HL-60/S4 (cell line): ENCODE measurements around the gene BSPH1.

ENCODE experiments used
- in situ Hi-C: fragments of 300-500 bp; cut with MboI; formaldehyde crosslinking; loops from 2 replicates; pipeline ENCODE4 v1.14.3; 2022; ENCODE audit warnings: low sequenced_read_pairs

The BSPH1 gene, protein sequence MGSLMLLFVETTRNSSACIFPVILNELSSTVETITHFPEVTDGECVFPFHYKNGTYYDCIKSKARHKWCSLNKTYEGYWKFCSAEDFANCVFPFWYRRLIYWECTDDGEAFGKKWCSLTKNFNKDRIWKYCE

DNA sequence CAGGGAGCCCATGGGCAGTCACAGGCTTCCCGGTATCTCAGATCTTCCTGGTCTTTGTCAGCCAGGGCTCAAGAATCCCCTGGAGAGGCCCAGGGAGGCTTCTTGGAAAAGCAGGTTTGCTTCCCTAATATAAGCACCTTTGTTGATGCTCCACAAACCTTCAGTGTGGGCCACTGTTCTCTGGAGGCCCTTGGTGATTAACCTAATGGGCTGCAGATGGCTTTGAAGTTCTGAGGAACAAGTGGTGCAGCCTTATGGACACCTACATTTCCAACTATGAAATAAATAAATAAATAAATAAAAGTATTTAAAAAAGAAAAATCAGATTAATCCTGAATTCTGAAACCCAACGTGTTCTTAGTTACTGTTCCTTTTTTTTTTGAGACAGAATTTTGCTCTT, at the start of gene BSPH1:
BSPH1 (minus strand) TSS at position 101 of the 400 bp plus-strand sequence; CDS start at position 12, 89 bp downstream.
- in situ Hi-C loops = loop anchor here (25.0 kb wide), 1 partner anchor 595 kb away; no protein-coding TSS in a partner anchor

DNA sequence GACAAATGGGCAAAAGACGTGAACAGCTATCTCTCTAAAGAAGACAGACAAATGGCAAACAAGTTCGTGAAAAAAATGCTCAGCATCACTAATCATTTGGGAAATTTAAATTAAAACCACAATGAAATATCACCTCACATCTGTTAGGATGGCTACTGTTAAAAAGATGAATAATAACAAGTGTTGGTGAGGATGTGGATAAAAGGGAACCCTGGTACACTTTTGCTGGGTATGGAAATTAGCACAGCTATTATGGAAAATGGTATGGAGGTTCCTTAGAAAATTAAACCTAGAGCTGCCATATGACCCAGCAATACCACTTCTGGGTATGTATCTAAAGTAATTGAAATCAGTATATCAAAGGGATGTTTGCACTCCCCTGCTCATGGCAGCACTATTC, 44.8 kb upstream of the BSPH1 start:
- in situ Hi-C loops = no loop called here

DNA sequence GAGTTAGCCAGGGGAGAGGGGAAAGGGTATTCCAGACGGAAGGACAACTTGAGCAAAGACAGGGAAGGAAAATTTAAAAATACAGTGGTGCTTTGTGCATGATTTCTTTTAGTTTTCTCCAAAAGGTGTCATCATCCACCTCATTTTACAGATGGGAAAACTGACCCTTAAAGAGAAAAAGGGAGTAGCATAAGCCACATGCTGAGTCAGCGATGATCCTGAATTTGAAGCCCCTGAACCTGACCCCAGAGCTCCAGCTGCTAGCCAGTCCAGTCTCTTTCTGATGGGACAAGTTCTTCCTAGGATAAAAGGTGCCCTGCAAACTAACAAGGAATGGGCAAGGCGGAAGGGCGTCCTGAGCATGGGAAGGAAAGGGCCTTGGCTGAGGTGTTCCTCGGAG, 41.6 kb upstream of the BSPH1 start:
- in situ Hi-C loops = no loop called here

DNA sequence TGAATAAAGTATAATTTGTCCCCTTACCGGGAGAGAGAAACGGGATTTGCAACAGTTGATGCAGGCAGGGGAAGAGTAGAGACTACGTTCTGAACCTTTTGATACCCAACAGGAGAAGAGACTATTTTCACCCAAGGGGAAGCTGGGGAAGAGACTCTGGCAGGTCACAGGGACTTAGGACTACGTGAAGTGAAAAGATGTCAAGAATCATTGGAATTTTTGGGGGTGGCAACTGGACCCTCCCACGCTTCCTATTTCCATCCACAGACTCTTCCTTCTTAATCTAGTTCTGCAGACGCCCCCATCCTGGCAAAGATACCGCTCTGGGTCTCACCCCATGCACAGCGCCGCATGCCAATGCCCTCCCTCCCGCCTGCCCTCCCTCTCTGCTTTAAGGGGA, 38.1 kb upstream of the BSPH1 start:
- in situ Hi-C loops = no loop called here

DNA sequence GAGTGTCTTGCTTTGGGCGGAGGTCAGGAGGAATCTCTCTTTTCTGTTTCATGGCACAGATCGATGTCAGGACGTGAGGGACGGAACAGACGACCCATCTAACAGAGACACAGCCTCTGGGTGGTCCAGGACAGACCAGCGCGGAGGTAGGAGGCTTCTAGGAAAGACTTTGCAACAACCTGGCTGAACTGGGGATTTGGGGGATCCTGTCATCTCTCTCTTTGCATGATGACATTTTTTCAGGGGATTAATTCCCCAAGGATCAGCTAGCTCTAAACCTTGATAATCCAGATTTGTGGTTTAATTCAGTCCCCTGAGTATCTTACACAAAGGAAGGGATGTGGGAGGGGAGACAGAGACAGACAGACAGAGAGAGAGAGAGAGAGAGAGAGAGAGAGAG, 37.5 kb upstream of the BSPH1 start:
- in situ Hi-C loops = no loop called here

DNA sequence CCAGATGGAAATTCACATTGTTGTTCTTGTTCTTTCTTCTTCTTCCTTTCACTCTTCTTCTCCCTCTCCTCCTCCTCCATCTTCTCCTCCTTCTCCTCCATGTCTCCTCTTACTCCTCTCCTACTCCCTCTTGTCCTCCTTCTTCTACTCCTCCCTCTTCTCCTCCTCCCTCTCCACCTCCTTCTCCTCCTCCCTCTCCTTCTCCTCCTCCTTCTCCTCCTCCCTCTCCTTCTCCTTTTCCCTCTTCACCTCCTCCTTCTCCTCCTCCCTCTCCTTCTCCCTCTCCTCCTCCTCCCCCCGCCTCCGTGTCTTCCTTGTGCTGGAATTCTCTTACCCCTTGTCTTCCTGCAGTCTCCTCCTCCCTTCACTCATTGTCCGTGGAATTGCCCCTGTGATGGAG, 33.5 kb upstream of the BSPH1 start:
- in situ Hi-C loops = no loop called here

DNA sequence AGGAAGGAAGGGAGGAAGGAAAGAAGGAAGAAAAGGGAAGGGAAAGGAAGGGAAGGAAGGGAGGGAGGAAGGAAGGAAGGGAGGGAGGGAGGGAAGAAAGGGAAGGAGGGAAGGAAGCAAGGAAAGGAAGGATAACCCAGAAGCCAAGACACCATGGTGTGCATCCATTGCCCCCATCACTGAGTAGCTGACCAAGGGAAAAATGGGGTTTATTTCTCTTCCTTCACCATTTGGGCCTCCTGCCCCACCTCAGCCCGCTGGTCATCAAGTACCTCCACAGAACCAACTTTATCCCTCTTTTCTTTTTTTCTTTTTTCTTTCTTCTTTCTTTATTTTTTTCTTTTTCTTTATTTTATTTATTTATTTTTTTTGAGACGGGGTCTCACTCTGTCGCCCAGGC, 31.5 kb upstream of the BSPH1 start:
- in situ Hi-C loops = no loop called here

DNA sequence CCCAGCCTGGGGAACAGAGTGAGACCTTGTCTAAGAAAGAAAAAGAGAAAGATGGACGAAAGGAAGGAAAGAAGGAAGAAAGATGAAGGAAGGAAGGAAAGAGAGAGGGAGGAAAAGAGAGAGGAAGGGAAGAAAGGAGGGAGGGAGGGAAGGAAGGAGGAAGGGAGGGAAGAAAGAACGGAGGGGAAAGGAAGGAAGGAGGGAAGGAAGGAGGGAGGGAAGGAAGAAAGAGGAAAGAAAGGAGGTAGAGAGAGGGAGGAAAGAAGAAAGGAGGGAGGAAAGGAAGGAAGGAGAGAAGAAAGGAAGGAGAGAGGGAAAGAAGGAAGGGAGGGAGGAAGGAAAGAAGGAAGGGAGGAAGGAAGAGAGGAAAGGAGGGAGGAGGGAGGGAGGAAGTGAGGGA, 31.0 kb upstream of the BSPH1 start:
- in situ Hi-C loops = no loop called here

DNA sequence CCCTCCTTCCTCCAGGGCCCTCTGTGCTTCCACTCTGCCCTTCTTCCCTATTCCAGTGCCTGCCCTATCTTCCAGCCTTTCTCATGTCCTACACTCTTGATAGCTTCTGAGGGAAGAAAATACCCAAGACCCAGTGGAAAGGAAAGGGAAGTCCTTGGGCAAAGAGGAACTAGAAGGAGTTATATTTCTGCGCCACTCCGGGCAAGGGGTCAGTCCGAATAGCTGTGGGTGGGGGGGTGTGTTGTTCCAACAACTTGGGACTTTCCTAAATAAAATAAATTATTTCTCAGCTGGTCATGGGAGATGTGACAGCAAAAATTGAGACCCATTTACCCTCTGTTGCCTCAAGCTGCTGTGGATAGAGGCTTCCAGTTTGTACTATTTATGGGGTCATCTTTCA, 28.7 kb upstream of the BSPH1 start:
- in situ Hi-C loops = no loop called here

DNA sequence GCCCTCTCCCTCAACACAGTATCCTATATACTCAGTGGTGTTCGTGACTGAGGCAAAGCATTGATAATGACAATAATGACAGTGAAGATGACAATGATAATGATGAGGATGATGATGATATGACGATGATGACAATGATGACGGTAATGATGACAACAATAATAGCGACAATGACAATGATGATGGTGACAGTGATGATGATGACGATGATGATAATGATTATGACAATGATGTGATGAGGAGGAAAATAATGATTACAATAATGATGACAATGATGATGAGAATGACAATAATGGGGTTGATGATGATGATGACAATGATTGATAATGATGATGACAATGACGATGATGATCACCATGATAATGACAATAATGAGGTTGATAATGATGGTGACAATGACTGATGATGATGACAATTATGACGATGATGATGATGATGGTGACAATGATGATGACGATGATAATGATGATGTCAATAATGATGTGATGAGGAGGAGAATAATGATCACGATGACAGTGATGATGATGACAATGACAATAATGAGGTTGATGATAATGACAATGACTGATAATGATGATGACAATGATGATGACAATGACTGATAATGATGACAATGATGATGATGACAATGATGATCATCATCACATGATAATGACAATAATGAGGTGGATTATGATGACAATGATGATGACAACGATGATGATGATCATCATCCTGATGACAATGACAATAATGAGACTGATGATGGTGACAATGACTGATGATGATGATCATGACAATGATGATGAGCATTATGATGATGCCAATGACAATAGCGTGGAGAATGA, 19.2 kb upstream of the BSPH1 start:
- in situ Hi-C loops = no loop called here

DNA sequence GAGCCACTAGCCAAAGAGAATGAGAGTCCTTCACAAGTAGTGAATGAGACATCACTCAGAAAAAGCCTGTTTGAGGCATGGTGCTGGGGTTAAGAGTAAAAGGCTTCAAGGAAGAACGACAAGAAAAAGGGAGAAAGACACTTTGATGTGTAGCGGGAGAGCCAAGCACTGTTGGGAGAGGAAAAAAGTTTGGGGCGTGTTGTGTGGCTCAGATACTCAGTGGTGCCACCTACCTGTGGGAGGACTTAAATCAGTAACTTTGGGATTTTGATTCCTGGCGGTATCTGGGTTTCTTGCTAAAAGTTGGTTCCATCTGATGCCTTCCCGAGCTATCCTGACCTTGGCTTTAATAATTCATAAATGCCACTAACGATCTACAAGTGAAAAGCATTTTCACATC, 14.8 kb upstream of the BSPH1 start:
- in situ Hi-C loops = no loop called here

DNA sequence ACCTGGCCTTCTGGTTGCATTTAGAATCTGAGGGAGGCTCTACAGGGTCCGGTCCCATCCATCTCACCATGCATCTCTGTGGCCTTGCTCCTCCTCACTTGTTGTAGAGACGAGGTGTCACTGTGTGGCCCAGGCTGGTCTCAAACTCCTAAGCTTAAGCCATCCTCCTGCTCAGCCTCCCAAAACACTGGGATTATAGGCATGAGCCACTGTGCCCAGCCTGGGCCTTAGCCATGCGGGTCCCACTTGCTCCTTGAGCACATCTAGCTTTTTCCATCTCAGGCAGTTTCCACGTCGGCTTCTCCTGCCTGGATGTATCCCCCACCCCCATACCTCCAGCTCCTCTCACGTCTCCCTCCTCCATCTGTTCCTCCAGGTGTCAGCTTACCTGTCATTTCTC, 12.3 kb upstream of the BSPH1 start:
- in situ Hi-C loops = no loop called here

DNA sequence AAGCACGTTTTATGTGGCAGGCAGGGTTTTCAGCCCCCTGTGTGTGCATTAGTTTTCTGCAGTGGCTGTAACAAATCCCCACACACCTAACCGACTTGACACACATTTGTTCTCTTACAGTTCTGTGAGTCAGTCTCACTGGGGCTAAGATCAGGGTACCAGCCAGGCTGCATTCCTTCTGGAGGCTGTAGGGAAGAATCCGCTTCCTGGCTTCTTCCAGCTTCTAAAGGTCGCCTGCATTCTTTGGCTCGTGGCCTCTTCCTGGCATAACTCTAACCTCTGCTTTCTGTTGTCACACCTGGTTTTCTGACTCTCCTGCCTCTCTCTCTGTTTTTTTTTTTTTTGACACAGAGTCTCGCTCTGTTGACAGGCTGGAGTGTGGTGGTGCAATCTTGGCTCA, 8.9 kb upstream of the BSPH1 start:
- in situ Hi-C loops = no loop called here

DNA sequence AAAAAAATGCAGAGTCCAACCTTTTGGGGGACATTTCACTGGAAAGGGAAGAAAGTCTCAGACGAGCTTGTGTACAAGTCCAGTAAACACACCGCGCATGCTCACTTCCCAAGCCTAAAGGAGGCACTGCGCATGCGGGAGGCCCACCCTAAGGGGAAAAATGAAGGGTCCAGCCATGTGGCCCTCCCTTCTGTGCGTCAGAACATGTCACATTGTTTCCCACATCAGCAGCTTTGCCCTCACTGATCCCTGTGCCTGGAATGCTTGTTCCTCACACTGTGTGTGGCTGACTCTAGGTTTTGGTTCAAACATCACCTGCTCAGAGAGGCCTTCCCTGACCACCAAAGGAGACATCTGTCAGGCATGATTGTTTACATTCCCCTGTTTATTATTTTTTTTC, 6.8 kb upstream of the BSPH1 start:
- in situ Hi-C loops = loop anchor here (25.0 kb wide), 1 partner anchor 589 kb away; no protein-coding TSS in a partner anchor

DNA sequence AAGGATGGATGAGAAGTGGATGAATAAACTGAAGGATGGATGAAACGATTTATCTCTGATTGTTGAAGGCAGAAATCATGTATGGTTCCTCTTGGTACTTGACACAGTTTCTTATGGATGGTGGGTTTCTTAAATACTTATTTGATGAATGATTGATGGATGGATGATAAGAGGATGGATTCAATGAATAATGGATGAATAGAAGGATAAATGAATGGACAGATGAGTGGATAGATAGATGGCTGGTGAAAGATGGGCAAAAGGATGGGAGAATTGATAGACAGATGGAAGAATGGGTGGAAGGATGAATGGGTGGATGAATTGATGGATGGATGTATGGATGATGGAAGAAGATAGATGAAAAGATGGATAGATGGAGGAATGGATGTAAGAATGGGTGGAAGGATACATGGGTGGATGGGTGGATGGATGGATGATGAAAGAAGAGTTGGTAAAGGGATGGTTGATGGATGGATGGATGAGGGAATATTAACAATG, 4.3 kb upstream of the BSPH1 start:
- in situ Hi-C loops = loop anchor here (25.0 kb wide), 1 partner anchor 591 kb away; no protein-coding TSS in a partner anchor

DNA sequence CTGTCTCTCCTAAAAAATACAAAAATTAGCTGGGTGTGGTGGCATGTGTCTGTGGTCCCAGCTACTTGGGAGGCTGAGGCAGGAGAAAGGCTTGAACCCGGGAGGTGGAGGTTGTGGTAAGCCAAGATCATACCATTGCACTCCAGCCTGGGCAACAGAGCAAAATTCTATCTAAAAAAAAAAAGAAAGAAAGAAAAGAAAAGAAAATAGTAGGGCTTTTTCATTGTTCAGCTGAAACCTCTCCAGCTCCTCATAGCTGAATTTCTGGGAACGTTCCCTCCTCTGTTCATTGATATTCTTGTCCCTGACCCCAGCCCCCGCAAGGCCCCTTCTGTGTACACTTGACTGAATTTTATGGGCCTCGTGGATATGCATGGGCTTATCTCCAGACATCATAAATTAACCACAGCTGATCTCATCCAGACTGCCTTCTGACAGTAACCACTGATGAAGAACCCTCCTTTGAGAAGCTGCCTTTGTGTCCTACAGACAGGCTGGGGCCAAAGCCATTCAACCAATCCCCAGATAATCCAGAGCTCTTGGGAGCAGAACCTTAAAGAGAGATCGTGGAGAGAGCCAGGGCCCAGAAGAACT, 2.3 kb upstream of the BSPH1 start, which contains the start of gene ELSPBP1:
ELSPBP1 (plus strand) TSS at position 424 of the 594 bp plus-strand sequence. CDS start 14,036 bp downstream, outside the sequence.
- in situ Hi-C loops = loop anchor here (25.0 kb wide), 1 partner anchor 593 kb away; no protein-coding TSS in a partner anchor

DNA sequence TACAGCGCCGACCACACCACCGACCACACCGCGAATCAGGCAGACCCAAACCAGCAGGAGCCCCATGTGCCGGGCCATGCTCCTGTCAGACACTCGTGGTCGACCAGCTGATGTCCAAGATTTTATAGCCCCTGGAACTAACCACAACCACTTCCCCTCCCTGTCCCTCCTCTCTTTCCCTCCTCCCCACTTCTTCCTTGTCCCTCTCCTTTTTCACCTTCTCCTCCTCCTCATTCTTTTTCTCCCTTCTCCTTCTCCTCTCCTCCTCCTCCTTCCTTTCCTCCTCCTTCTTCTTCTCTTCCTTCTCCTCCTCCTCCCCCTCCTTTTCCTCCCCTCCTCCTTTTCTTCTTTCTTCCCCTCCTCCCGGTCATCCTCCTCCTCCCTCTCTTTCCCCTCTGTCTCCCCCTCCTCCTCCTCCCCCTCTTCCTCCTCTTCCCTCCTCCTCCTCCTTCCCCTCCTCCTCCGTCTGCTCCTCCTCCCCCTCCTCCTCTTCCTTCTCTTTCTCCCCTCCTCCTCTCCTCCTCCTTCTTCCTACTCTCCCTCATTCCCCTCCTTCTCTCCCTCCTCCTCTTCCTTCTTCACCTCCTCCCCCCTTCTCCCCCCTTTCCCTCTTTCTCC, 670 bp downstream of the BSPH1 start:
- in situ Hi-C loops = loop anchor here (25.0 kb wide), 1 partner anchor 596 kb away; no protein-coding TSS in a partner anchor

DNA sequence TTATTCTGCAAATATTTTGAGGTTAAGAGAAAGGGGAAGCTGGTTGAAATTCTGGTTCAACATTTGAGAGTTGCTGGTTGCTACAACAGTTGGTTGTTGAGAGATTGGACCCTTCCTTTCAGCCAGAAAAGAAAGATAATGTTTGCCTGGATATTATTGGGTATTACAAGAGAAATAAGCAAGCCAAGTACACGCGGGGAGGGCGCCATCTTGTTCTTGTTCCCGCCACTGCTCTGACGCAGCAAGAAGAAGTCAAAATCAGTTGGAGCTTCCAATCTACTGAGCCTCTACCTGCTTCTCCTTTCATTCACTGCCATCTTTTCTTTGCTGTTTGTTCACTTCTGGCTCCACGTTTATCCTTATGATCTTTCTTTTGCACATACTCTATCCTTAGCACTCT, 18.4 kb downstream of the BSPH1 start:
- in situ Hi-C loops = loop anchor here (25.0 kb wide), 1 partner anchor 314 kb away; no protein-coding TSS in a partner anchor

DNA sequence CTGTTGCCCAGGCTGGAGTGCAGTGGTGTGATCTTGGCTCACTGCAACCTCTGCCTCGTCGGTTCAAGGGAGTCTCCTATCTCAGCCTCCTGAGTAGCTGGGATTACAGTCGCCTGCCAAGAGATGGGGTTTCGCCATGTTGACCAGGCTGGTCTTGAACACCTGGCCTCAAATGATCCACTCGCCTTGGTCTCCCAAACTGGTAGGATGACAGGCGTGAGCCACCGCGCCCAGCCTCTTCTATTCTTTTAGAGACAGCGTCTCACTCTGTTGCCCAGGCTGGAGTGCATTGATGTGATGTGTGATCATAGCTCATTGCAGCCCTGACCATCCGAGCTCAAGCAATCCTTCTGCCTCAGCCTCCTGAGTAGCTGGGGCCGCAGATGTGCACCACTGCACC, 36.0 kb downstream of the BSPH1 start:
- in situ Hi-C loops = loop anchor here (25.0 kb wide), 1 partner anchor 331 kb away; no protein-coding TSS in a partner anchor

DNA sequence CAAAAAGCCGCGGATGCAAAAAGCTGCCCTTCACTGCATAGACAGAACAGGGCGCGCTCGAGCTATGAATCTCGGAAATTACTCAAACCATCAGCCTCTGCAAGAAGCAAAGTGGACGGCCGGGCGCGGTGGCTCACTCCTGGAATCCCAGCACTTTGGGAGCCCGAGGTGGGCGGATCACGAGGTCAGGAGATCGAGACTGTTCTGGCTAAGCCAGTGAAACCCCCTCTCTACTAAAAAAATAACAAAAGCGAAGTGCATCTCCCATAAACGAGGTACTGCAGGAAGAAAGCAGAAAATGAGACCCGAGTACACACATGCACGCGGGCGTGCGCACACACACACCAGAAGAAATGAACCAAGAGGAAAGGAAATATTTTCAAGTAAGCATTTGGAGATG, 39.8 kb downstream of the BSPH1 start:
- in situ Hi-C loops = loop anchor here (25.0 kb wide), 1 partner anchor 335 kb away; no protein-coding TSS in a partner anchor
